Skin of body (tissue), 2 donors: ENCODE results near the gene C19orf18. TPM values are rescaled to one million over a fixed set of nuclear protein-coding genes. Genes with fewer than 3 reads are reported as not detected.

Experiments used
- DNase-seq: peaks from one replicate; lab custom pipeline; 2025; lab: John Stamatoyannopoulos, UW
- total RNA-seq: library from RNA; depleted of rRNA; stranded (reverse); fragments of >200 nt; gene quantifications from one replicate; pipeline ENCODE4 v1.2.3, GENCODE V29; 2014

The C19orf18 gene
- total RNA-seq, 1 donor from 2014 or later = 0.89 TPM

DNA sequence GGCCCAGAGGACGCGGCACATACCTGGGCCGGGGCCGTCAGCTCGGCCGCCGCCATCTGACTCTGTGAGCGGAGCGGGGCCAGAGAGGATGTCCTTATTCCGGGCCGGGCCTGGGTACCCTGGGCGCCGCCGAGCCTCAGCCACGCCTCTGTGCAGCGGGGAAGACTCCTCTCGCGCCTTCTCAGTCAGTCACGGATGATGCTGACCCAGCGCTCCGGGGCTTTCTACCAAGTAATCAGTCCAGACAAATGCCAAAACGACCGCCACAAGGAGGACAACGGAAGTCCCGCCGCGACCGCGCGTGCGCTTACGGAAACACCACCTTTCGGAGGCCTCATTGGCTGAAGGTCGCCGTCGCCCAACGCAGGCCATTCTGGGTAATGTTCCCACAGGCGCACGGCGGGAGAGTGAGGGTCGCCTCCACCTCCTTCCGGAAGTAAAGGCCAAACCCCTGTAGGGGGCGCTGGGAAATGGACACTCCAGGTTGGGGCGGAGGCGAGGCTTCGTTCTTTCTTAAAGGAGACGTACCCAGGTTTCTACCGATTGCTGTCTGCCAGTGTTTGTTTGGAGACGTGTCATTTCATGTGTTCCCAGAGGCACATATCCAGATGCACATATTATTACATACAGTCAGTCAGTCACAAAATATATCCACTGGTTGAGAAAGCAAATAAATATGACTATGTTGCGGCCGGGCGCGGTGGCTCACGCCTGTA, 26.8 kb downstream of the C19orf18 start, which contains the start of gene ZNF256:
ZNF256 (minus strand) TSS at position 288 of the 716 bp plus-strand sequence; CDS start at position 56, 232 bp downstream.
- peak; percentile 95 for DNase-seq

DNA sequence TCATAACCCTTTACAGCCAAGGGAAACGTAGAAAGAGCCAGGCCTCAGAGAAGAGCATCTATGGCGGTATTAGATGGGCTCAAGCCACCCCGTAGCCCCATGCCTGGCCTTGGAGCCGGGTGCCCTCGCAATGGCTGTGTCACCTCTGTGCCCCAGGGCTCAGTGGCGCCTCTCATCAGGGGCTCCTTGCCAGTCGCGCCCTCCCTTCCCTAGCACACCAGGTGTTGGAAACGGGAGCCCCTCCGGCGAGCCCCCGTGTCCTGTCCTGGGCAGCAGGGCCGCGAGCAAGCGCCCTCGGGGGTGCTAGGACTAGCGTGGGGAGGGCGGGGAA, 27.3 kb downstream of the C19orf18 start:
- no peak for DNase-seq

DNA sequence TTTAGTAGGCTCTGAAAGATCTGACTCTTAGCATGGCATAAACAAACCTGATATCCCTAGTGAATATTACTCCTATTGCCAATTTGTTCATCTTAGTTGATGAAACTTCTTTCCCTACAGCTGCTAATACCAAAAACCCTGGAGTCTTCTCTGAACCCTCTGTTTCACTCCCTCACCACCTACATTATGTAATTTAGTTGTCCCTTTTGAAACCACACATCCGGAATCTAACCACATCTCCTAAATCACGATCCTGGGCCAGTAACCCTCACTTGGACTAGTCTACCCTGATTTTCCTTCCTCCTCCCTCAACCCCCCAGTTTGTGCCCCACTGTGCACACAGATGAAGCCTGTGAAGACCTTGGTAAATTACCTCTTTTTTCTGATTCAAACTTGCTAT, 28.0 kb downstream of the C19orf18 start:
- DNase-seq = no peak

DNA sequence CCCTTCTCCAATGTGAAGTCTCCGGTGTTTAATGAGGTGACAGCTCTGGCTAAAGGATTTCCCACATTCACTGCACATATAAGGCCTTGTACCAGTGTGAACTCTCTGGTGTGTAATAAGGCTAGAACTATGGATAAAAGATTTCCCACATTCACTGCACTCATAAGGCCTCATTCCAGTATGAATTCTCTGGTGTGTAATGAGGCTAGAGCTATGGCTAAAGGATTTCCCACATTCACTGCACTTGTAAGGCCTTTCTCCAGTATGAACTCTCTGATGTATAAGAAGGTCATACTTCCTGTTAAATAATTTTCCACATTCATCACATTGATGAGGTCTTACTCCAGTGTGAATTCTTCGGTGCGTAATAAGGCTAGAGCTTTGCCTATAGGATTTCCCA, 32.7 kb downstream of the C19orf18 start:
- DNase-seq = no peak

DNA sequence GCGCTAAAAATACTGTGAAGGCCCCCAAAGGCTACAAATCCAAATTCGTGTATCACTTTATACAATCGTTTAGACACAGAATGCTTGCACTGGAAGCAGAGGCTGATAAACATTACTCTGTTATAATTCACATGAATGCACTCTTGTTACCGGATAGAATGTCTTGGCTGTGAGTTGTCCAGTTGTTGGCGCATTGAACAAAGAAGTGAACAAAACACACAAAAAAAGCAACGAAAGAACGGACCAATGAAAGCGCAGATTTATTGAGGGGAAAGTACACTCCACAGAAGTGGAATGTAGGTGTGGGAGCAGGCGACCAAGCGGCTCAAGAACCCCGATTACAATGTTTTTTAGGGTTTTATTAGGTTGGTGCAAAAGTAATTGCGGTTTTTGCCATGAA, 38.6 kb downstream of the C19orf18 start:
- DNase-seq = no peak

DNA sequence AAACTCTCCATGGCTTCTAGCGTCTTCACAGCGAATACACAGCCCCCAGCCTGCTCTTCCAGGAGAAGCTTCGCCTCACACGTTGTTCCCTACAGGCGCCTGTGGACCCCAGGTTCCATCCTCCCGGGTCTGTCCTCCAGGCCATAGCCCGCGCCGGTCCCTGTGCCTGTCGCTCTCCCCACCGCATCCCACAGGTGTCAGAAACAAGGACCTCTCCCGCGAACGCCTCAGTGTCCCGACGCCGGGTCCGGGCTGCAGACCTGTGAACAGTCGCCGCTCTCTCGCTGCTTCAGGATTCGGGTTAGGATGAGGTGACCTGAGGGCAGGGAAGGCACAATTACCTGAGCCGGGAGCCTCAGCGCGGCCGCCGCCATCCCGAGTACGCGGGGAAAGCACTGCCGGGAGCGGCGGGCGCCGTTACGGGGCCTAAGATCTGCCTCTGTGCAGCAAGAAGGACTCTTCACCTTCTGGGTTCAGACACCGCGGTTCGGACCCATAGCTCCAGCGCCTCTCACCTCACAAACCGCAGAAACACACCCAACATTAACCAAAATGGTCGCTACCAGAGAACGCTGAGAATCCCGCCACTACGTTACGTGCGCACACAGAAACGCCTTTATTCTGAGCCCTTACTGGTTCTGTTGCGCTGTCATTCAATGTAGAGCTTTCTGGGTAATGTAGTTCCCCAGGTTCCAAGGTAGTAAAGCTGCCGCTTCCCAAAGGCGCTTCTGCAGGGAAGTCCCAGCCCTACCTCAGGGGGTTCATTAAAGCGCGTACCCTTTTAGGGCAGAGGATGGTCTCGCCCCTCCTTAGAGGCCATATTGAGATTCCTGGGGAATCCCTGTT, 39.3 kb downstream of the C19orf18 start, which contains the start of gene ZNF418:
ZNF418 (minus strand) TSS at position 583 of the 846 bp plus-strand sequence. CDS start 1,580 bp downstream, outside the sequence.
- peak; percentile 83 for DNase-seq

DNA sequence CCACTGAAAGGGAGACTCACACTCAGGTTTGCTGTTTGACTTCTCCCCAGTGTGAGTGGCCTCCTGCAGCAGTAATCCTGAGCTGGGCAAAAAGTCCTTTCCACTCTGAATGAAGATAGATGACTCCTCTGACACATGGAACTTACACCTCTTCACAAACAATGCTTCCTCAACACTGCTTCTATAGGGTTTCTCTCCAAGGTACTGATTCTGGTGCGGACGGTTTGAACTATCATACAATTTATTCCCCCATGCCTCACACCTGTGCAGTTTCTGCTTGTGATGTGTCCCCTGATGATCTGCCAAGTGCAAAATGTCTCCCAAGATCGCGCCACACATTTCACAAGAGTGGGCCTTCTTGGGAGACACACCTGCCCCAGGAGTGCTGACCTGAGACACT, 46.7 kb downstream of the C19orf18 start:
- no peak for DNase-seq

DNA sequence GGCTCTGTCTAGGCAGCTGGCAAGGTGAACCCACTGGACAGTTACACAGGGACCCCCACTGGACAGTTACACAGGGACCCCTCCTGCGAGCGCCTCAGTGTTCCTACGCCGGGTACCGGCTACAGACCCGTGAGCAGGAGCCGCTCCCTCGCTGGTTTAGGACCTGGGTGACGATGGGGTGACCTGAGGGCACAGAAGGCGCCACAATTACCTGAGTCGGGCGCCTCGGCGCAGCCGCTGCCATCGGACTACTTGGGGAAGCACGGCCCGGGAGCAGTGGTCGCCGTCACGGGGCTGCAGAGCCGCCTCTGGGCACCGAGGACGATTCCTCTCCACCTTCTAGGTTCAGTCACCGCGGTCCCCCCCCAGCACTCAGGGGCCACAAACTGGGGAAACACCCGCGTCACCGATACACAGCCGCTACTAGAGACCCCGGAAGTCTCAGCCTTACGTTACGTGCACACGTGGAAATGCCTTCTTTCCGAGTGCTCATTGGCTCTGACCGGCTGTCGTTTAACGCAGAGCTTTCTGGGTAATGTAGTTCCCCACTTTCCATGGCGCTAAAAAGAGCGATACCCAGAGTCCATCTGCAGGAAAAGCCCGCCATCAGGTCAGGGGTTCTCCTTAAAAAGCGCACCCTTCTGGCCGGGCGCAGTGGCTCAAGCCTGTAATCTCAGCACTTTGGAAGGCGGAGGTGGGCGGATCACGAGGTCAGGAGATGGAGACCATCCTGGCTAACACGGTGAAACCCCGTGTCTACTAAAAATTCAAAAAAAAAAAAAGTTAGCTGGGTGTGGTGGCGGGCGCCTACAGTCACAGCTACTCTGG, 58.0 kb downstream of the C19orf18 start, which contains the start of gene ZNF417:
ZNF417 (minus strand) TSS at position 425 of the 828 bp plus-strand sequence; CDS start at position 244, 181 bp downstream.
- DNase-seq = peak; percentile 95

DNA sequence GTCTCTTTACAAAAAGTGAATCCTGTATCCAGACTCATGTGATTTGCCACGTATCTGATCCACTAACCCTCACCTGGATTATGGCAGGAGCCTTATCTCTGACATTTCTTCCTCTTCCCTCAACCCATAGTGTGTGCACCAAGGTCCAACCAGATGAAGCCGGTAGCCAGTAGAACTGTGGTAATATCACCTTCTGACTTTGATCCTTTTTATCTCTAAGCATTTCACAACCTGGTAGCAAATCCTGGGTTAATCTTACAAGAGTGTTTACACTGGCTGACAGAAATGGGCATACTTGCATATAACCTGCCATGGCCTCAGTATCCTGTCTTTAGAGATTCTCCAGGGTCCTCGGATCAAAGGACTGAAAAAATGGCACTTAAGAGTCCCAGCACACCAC, 59.8 kb downstream of the C19orf18 start:
- no peak for DNase-seq

Other genes with a start within 250 kb of the C19orf18 start
- 6.5 TPM for gene ZNF671, start 246.9 kb downstream of the C19orf18 start, total RNA-seq
- gene ZNF776, start 227.7 kb downstream of the C19orf18 start, total RNA-seq = 18.1 TPM
- gene ZNF586, start 204.9 kb downstream of the C19orf18 start, total RNA-seq = 23.9 TPM
- gene ZNF552, start 159.6 kb downstream of the C19orf18 start, total RNA-seq = 8.8 TPM
- gene ZNF587B, start 144.2 kb downstream of the C19orf18 start, total RNA-seq = 18.3 TPM
- 26.5 TPM for gene ZNF587, start 124.7 kb downstream of the C19orf18 start, total RNA-seq
- gene ZNF814, start 85.5 kb downstream of the C19orf18 start, total RNA-seq = 15.6 TPM
- 20.1 TPM for gene ZNF417, start 57.9 kb downstream of the C19orf18 start, total RNA-seq
- 8.6 TPM for gene ZNF418, start 39.1 kb downstream of the C19orf18 start, total RNA-seq
- 9.6 TPM for gene ZNF256, start 26.8 kb downstream of the C19orf18 start, total RNA-seq
- gene ZNF606, start 28.3 kb upstream of the C19orf18 start, total RNA-seq = 18.0 TPM
- 0.30 TPM for gene ZSCAN1, start 59.5 kb upstream of the C19orf18 start, total RNA-seq
- 9.5 TPM for gene ZNF135, start 84.7 kb upstream of the C19orf18 start, total RNA-seq
- gene ZSCAN18, start 123.7 kb upstream of the C19orf18 start, total RNA-seq = 50.3 TPM
- gene ZNF329, start 176.3 kb upstream of the C19orf18 start, total RNA-seq = 11.8 TPM
- gene ZNF274, start 208.5 kb upstream of the C19orf18 start, total RNA-seq = 14.0 TPM